NT2/D1 (cell line): ENCODE measurements around the gene BCAS3.

Experiments
- SUZ12 ChIP-seq: IDR thresholded peaks from 2 replicates; pipeline ENCODE4 v1.6.1; 2011; ENCODE audit not compliant: insufficient read length, insufficient read depth; ENCODE audit errors: extremely low read depth
- YY1 ChIP-seq: IDR thresholded peaks from 2 replicates; pipeline ENCODE4 v1.6.1; 2011; ENCODE audit not compliant: insufficient read length, insufficient read depth
- ZNF274 ChIP-seq: IDR thresholded peaks from 2 replicates; pipeline ENCODE4 v1.6.1; 2011; ENCODE audit warnings: mild to moderate bottlenecking, low read depth, low read length

GRCh38 chr17:61323003-61323908 lies 645.6 kb downstream of the BCAS3 start:
- TF ChIP-seq YY1 (no peak), ZNF274 (no peak), SUZ12 (no peak)
